Left renal pelvis (tissue), 4 donors: ENCODE results near the gene RCAN3. TPM values are rescaled to one million over a fixed set of nuclear protein-coding genes. Genes with fewer than 3 reads are reported as not detected.
A peak's percentile ranks its signal among the peaks of the same experiment; 100 is the strongest.

Experiments used
- DNase-seq, 4 donors: peaks; one replicate each; pipeline ENCODE4 v3.0.0-alpha.2; 2013; ENCODE audit warnings: low read depth in 4 of 4, low spot score in 3 of 4
- polyA plus RNA-seq, 4 donors: library from polyadenylated mRNA; unstranded; fragments of 120-200 nt; gene quantifications; one replicate each; pipeline ENCODE4 v1.2.1, GENCODE V29; 2013; ENCODE audit not compliant: insufficient read length in 4 of 4

The RCAN3 gene
- polyA plus RNA-seq, 4 donors, result 7.2 to 14.9 (median 9.6) TPM

- no peak for DNase-seq
Measured at GRCh38 chr1:24570265-24571125, 67.9 kb downstream of the RCAN3 start.

GRCh38 chr1:24572301-24572700, 69.7 kb downstream of the RCAN3 start:
- DNase-seq, result no peak

- DNase-seq, result no peak
Measured at GRCh38 chr1:24575905-24576587, 73.4 kb downstream of the RCAN3 start.

GRCh38 chr1:24578846-24579245, 76.2 kb downstream of the RCAN3 start:
- no peak for DNase-seq

GRCh38 chr1:24580756-24581155, 78.1 kb downstream of the RCAN3 start:
- no peak for DNase-seq

- no peak for DNase-seq
Measured at GRCh38 chr1:24584171-24584647, 81.6 kb downstream of the RCAN3 start.

- no peak for DNase-seq
Measured at GRCh38 chr1:24586119-24586518, 83.5 kb downstream of the RCAN3 start.

GRCh38 chr1:24586970-24587820, 84.6 kb downstream of the RCAN3 start:
- peak in 2 of 4 donors; percentile 28 to 36 for DNase-seq

GRCh38 chr1:24588573-24588972, 85.9 kb downstream of the RCAN3 start:
- DNase-seq, result no peak

GRCh38 chr1:24589200-24589599, 86.6 kb downstream of the RCAN3 start:
- no peak for DNase-seq

Other genes starting within 250 kb of the RCAN3 start
- 10 to 100 TPM in 1 of 4 donors, 1 to 10 TPM in 2, under 1 TPM in 1; 0.22 to 11.7 (median 5.9) TPM for gene GRHL3, start 183.5 kb upstream of the RCAN3 start, polyA plus RNA-seq
- gene STPG1, start 89.1 kb upstream of the RCAN3 start, polyA plus RNA-seq, result 10 to 100 TPM in 2 of 4 donors, 1 to 10 TPM in 2; 7.7 to 13.4 (median 11.6) TPM
- 10 to 100 TPM; 17.3 to 23.4 (median 21.5) TPM for gene NIPAL3, start 87.0 kb upstream of the RCAN3 start, polyA plus RNA-seq
- under 1 TPM; 0.08 to 0.91 (median 0.61) TPM for gene NCMAP, start 53.3 kb downstream of the RCAN3 start, polyA plus RNA-seq
- 100 to 1,000 TPM; 123 to 175 (median 148) TPM for gene SRRM1, start 140.5 kb downstream of the RCAN3 start, polyA plus RNA-seq
- 100 to 1,000 TPM; 168 to 230 (median 203) TPM for gene CLIC4, start 242.6 kb downstream of the RCAN3 start, polyA plus RNA-seq